ENCODE data around the gene NLRP1.

GRCh38 chr17:5464717-5465507 lies 119.4 kb downstream of the NLRP1 start:
- TF ChIP-seq CTCF (IDR thresholded peaks at IDR 0.05) (no peak), POLR2A (IDR thresholded peaks at IDR 0.05) (no peak)

All from adrenal gland (tissue), 5 donors.